ENCODE results near the gene CYB5D1. TPM values are rescaled to one million over a fixed set of nuclear protein-coding genes. Genes with fewer than 3 reads are reported as not detected.

Gene CYB5D1
- total RNA-seq, 1 experiment from 2014 or later, result 18.2 TPM

DNA sequence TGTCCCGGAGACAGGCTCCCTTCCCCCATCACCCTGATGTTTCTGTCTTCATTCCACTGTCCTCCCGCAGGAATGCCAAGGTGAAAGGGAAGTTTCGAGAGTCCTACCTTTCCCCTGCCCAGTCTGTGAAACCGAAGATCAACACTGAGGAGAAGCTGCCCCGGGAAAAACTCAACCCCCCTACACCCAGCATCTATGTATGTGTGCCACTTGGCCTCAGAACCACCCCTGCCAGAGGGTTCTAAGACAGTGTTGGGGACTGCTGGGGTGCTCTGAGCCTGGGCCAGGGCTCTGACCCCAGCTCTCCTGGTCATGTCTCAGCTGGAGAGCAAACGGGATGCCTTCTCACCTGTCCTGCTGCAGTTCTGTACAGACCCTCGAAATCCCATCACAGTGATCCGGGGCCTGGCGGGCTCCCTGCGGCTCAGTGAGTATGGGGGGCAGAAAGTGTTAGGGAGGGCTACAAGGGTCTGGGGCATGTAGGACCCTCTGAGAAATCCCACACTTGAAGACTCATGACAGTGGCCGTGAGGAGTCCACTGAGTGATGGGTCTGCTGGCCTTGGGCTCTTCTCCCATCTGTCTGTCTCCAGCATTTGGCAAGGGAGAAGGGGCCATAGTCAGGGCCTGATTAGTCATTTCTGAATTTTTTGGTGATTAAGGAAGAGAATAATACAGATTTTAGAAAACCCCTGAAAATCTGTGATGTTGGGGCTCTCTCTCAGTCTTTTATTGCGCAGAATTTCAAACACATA lies 7.9 kb upstream of the CYB5D1 start:
- Histone ChIP-seq H3K36me3 (peaks cover 64% of the 10 kb centered on the region), H3K4me3 (no peak overlapping the region), H3K9me3 (no peaks in the 10 kb centered on the region; the same call in 1 of the 2 replicates), H3K27me3 (no peaks in the 10 kb centered on the region)
- DNase-seq, result no peak

DNA sequence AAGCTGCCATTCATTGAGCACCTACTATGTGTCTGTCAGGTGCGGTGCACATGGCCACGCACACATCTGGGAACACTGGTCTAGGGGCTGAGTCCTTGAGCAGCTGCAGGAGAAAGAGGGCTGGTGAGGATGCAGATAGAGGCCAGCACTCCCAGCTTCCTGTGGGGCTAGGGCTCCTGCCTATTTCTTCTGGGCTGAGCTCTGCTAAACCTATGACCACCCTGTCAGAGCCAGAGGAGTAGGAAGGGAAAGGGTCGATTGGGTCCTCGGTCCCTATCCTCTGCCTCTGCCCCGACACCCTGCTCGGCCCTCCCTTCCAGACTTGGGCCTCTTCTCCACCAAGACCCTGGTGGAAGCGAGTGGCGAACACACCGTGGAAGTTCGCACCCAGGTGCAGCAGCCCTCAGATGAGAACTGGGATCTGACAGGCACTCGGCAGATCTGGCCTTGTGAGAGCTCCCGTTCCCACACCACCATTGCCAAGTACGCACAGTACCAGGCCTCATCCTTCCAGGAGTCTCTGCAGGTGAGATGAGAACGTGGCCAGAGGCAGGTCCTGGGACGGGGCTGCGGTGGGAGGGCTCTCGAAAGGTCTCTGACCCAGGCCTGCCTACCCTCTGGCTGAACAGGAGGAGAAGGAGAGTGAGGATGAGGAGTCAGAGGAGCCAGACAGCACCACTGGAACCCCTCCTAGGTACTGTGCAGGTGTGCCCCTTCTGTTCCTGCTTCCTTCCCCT lies 6.9 kb upstream of the CYB5D1 start:
- Histone ChIP-seq H3K27me3 (no peaks in the 10 kb centered on the region), H3K9me3 (no peaks in the 10 kb centered on the region; the same call in 1 of the 2 replicates), H3K36me3 (peaks cover 65% of the 10 kb centered on the region), H3K4me3 (no peak overlapping the region)
- DNase-seq, result no peak

DNA sequence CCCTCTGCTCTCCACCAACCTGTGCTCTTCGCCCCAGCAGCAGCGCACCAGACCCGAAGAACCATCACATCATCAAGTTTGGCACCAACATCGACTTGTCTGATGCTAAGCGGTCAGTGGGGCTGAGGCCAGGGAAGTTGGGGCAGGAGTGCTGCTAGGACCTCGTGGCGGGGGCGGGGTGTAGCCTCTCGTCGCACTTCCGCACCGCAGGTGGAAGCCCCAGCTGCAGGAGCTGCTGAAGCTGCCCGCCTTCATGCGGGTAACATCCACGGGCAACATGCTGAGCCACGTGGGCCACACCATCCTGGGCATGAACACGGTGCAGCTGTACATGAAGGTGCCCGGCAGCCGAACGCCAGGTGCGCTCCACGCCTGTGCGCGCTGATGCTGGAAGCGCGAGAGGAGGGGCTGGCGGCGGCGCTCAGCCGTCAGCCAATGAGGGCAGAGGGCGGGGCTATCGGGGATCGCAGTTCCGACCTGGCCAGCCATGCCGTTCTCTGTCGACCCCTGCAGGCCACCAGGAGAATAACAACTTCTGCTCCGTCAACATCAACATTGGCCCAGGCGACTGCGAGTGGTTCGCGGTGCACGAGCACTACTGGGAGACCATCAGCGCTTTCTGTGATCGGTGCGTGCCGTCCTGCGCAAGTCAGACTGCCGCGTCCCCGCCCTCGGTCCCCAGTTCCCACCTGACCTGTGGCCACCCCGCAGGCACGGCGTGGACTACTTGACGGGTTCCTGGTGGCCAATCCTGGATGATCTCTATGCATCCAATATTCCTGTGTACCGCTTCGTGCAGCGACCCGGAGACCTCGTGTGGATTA lies 6.2 kb upstream of the CYB5D1 start:
- H3K27me3 ChIP-seq, result no peaks in the 10 kb centered on the region
- peak; percentile 41 for DNase-seq
- peaks cover 65% of the 10 kb centered on the region for H3K36me3 ChIP-seq
- H3K4me3 ChIP-seq, result no peak overlapping the region
- no peaks in the 10 kb centered on the region; the same call in 1 of the 2 replicates for H3K9me3 ChIP-seq

DNA sequence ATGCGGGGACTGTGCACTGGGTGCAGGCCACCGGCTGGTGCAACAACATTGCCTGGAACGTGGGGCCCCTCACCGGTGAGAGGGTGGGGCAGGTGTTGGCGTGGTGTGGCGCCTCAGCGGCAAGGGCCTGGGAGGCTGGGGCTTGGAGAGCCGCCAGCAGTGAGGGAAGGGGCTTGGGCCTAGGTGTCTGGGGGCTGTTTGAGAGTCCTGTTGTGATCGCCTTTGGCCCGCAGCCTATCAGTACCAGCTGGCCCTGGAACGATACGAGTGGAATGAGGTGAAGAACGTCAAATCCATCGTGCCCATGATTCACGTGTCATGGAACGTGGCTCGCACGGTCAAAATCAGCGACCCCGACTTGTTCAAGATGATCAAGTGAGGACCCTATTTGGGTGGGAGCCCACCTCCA lies 5.5 kb upstream of the CYB5D1 start:
- no peaks in the 10 kb centered on the region; the same call in 1 of the 2 replicates for H3K9me3 ChIP-seq
- H3K36me3 ChIP-seq, result peaks cover 61% of the 10 kb centered on the region
- DNase-seq, result no peak
- H3K4me3 ChIP-seq, result no peak overlapping the region
- H3K27me3 ChIP-seq, result no peaks in the 10 kb centered on the region

GRCh38 chr17:7852919-7853690 lies 4.7 kb upstream of the CYB5D1 start:
- Histone ChIP-seq H3K9me3 (no peaks in the 10 kb centered on the region; the same call in 1 of the 2 replicates), H3K4me3 (no peak overlapping the region), H3K36me3 (peaks cover 59% of the 10 kb centered on the region), H3K27me3 (no peaks in the 10 kb centered on the region)
- no peak for DNase-seq

- H3K27me3 ChIP-seq, result no peaks in the 10 kb centered on the region
- H3K9me3 ChIP-seq, result no peaks in the 10 kb centered on the region; the same call in 1 of the 2 replicates
- no peak for DNase-seq
- no peak overlapping the region for H3K4me3 ChIP-seq
- H3K36me3 ChIP-seq, result peaks cover 63% of the 10 kb centered on the region
Observed at GRCh38 chr17:7853691-7854038, 4.1 kb upstream of the CYB5D1 start.

- no peak for DNase-seq
- H3K4me3 ChIP-seq, result no peak overlapping the region
- no peaks in the 10 kb centered on the region; the same call in 1 of the 2 replicates for H3K9me3 ChIP-seq
- peaks cover 63% of the 10 kb centered on the region for H3K36me3 ChIP-seq
- no peaks in the 10 kb centered on the region for H3K27me3 ChIP-seq
Observed at GRCh38 chr17:7854078-7854777, 3.6 kb upstream of the CYB5D1 start.

- H3K36me3 ChIP-seq, result peaks cover 61% of the 10 kb centered on the region
- peak within 1 kb of the TSS; percentile 82 for H3K4me3 ChIP-seq
- no peaks in the 10 kb centered on the region; the same call in 1 of the 2 replicates for H3K9me3 ChIP-seq
- no peak for DNase-seq
- no peaks in the 10 kb centered on the region for H3K27me3 ChIP-seq
Observed at GRCh38 chr17:7854851-7855659, 2.7 kb upstream of the CYB5D1 start, which contains the start of gene TMEM88. Gene TMEM88, plus strand, starts transcription at chr17:7855066. Its CDS starts 9 bp downstream, at chr17:7855075.

DNA sequence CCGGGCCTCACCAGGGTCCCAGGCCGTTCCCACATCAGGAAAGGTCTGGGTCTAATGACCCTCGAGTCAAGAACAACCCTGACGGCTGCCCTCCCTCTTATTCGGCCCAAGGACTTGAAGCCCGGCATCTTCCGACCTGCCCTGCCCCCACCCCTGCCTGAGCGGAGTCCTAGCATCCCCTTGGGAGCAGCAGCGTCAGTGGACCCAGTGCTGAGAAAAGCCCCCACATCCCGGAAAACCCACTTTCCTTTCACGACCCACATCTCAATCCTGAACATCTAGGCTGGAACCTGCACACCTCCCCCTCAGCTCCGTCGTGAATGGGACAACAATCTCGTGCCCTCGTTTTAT lies 2.2 kb upstream of the CYB5D1 start:
- H3K4me3 ChIP-seq, result peak overlapping the region; percentile 82
- H3K36me3 ChIP-seq, result peaks cover 60% of the 10 kb centered on the region
- DNase-seq, result no peak
- H3K9me3 ChIP-seq, result no peaks in the 10 kb centered on the region; the same call in 1 of the 2 replicates
- H3K27me3 ChIP-seq, result no peaks in the 10 kb centered on the region

GRCh38 chr17:7856011-7856810 lies 1.6 kb upstream of the CYB5D1 start:
- peak overlapping the region; percentile 82 for H3K4me3 ChIP-seq
- H3K36me3 ChIP-seq, result peaks cover 55% of the 10 kb centered on the region
- no peak for DNase-seq
- H3K27me3 ChIP-seq, result no peaks in the 10 kb centered on the region
- H3K9me3 ChIP-seq, result no peaks in the 10 kb centered on the region; the same call in 1 of the 2 replicates

DNA sequence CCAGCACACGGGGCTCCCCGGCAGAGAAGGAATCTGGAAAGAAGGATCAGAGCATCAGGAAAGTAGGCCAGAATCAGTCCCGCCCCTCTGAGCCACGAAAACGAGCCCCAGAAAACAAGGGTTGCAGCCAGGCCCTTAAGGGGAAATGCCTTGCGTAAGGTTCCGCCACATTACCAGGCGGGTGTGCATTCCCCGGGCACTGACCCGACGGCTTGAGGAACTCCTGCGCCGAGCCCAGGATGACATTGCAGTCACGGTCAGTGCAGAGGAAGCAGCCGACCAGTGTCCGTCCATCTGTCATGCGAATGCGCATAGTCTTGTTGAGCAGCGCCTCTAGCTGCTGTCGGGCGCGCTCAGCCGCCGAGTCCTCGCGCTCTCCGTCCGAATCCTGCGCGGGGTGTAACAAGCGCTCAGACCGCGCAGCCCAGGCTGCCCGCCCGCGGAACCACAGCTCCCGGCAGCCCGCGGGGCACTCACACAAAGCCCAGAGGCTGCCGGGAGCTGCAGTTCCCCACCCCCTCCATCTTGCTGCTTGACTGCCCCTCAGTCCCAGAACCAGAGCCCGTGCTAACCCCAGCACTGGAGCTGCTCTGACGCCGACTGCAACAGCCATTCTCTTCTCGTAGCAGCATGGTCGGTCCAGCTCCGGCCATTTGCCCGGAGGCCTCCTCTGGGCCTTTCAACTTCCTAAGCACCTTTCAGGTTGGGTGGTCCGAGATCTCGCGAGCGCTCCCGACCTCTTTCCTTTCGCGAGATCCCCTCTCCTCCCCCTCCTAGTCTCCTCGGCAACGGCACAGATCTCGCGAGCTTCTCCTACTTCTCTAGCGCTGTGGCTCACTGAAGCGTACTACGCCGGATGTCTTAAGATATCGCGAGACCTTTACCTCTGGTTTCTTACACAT lies 741 bp upstream of the CYB5D1 start, which contains the start of gene NAA38:
NAA38 (minus strand) TSS at position 749 of the 902 bp plus-strand sequence; CDS start at position 653, 96 bp downstream.
- Histone ChIP-seq H3K9me3 (no peaks in the 10 kb centered on the region), H3K27me3 (no peaks in the 10 kb centered on the region), H3K36me3 (peaks cover 48% of the 10 kb centered on the region), H3K4me3 (peak within 1 kb of the TSS; percentile 82)
- DNase-seq, result peak; percentile 99

- peak; percentile 73 for DNase-seq
- no peaks in the 10 kb centered on the region for H3K9me3 ChIP-seq
- no peaks in the 10 kb centered on the region for H3K27me3 ChIP-seq
- H3K4me3 ChIP-seq, result peak overlapping the region; percentile 82
- peaks cover 48% of the 10 kb centered on the region for H3K36me3 ChIP-seq
Observed at GRCh38 chr17:7858522-7858810, 663 bp downstream of the CYB5D1 start.

GRCh38 chr17:7859028-7859427 lies 1.2 kb downstream of the CYB5D1 start:
- DNase-seq, result no peak
- Histone ChIP-seq H3K36me3 (peaks cover 52% of the 10 kb centered on the region), H3K9me3 (no peaks in the 10 kb centered on the region), H3K27me3 (no peaks in the 10 kb centered on the region), H3K4me3 (peak overlapping the region; percentile 82)

All from MG63 (cell line).